Measurements from ENCODE around the gene NOL6.

Gene NOL6

GRCh38 chr9:33439731-33440130, 34.0 kb downstream of the NOL6 start:
- TF ChIP-seq PPARA (CRISPR knock-in tag; IDR thresholded peaks at IDR 0.05; ENCODE audit: borderline replicate concordance) (no peak), ZFP30 (CRISPR knock-in tag; IDR thresholded peaks at IDR 0.05) (no peak), ARNTL (CRISPR knock-in tag; IDR thresholded peaks at IDR 0.05; ENCODE audit: borderline replicate concordance, low read depth) (no peak), RARB (CRISPR knock-in tag; IDR thresholded peaks at IDR 0.05) (no peak), TSHZ2 (CRISPR knock-in tag; IDR thresholded peaks at IDR 0.05) (no peak), GLIS3 (CRISPR knock-in tag; IDR thresholded peaks at IDR 0.05) (no peak), POU6F1 (CRISPR knock-in tag; IDR thresholded peaks at IDR 0.05; ENCODE audit: borderline replicate concordance, low read depth) (no peak), CSRNP3 (CRISPR knock-in tag; IDR thresholded peaks at IDR 0.05) (no peak), ISL1 (CRISPR knock-in tag; IDR thresholded peaks at IDR 0.05) (no peak), BACH2 (CRISPR knock-in tag; IDR thresholded peaks at IDR 0.05; ENCODE audit: borderline replicate concordance) (no peak), ZNF70 (CRISPR knock-in tag; IDR thresholded peaks at IDR 0.05) (no peak), CREB5 (CRISPR knock-in tag; IDR thresholded peaks at IDR 0.05; ENCODE audit: low read depth) (no peak), OSR1 (CRISPR knock-in tag; IDR thresholded peaks at IDR 0.05) (no peak)
- ATAC-seq, result no peak

GRCh38 chr9:33438926-33439680, 34.6 kb downstream of the NOL6 start:
- no peak for ATAC-seq
- TF ChIP-seq ZFP3 (CRISPR knock-in tag; IDR thresholded peaks at IDR 0.05), result no peak
- no peak for TF ChIP-seq SNAI2 (CRISPR knock-in tag; IDR thresholded peaks at IDR 0.05)
- TF ChIP-seq CREB5 (CRISPR knock-in tag; IDR thresholded peaks at IDR 0.05; ENCODE audit: low read depth), result no peak
- TF ChIP-seq TCF4 (CRISPR knock-in tag; IDR thresholded peaks at IDR 0.05; ENCODE audit: borderline replicate concordance), result no peak
- no peak for TF ChIP-seq ZNF565 (CRISPR knock-in tag; conservative IDR thresholded peaks at IDR 0.05; ENCODE audit: low read depth)
- no peak for TF ChIP-seq ZNF8 (CRISPR knock-in tag; IDR thresholded peaks at IDR 0.05)
- TF ChIP-seq PPARA (CRISPR knock-in tag; IDR thresholded peaks at IDR 0.05; ENCODE audit: borderline replicate concordance), result no peak
- no peak for TF ChIP-seq ESRRG (CRISPR knock-in tag; IDR thresholded peaks at IDR 0.05)
- no peak for TF ChIP-seq POU6F1 (CRISPR knock-in tag; IDR thresholded peaks at IDR 0.05; ENCODE audit: borderline replicate concordance, low read depth)
- no peak for TF ChIP-seq TSHZ2 (CRISPR knock-in tag; IDR thresholded peaks at IDR 0.05)
- TF ChIP-seq ZC3H10 (CRISPR knock-in tag; IDR thresholded peaks at IDR 0.05), result no peak
- no peak for TF ChIP-seq ZFP30 (CRISPR knock-in tag; IDR thresholded peaks at IDR 0.05)
- no peak for TF ChIP-seq RARB (CRISPR knock-in tag; IDR thresholded peaks at IDR 0.05)

Measured in SK-N-SH treated with all-trans-retinoic acid at 6 μM for 48 hours (cell line).